HEK293 (cell line): ENCODE data around the gene ARSB.

ENCODE experiments used
- CTCF ChIA-PET: fragments of 350-600 bp; formaldehyde crosslinking; extraction: SDS; loops from one replicate; lab custom pipeline; 2021; ENCODE audit warnings: antibody characterized with exemption; lab: Yijun Ruan, JAX
- POLR2A ChIA-PET: fragments of 300-600 bp; formaldehyde crosslinking; extraction: SDS; loops from one replicate; lab custom pipeline; 2020; ENCODE audit warnings: antibody characterized with exemption, inconsistent platforms; lab: Yijun Ruan, JAX
- H3K27ac ChIP-seq: fragments of 200-500 bp; sonication (Bioruptor generic); 2 replicates; pipeline ENCODE4 v1.5.1; 2014; ENCODE audit warnings: low read depth, low read length, control low read depth, inconsistent platforms; ENCODE audit errors: extremely low read depth
- H3K36me3 ChIP-seq, 2 experiments: fragments of 200-500 bp in 1 of 2; sonication (Bioruptor generic) in 1 of 2; 1 replicate in 1 of 2; 2 replicates in 1 of 2; pipeline ENCODE4 v1.5.1; 2014 to 2017; ENCODE audit warnings: inconsistent platforms in 2 of 2, low read length in 2 of 2; ENCODE audit not compliant: control insufficient read depth in 2 of 2, insufficient read depth in 1 of 2
- H3K4me1 ChIP-seq: fragments of 200-500 bp; sonication (Bioruptor generic); 2 replicates; pipeline ENCODE4 v1.5.1; 2014; ENCODE audit warnings: mild to moderate bottlenecking, low read length, inconsistent platforms; ENCODE audit not compliant: control insufficient read depth, insufficient read depth
- H3K4me3 ChIP-seq: 2 replicates; pipeline ENCODE4 v1.5.1; 2011; ENCODE audit warnings: low read depth, mild to moderate bottlenecking, control low read depth, low read length, moderate library complexity
- H3K9me3 ChIP-seq: fragments of 200-500 bp; sonication (Bioruptor generic); 2 replicates; pipeline ENCODE4 v1.5.1; 2014; ENCODE audit warnings: low read depth, low read length, inconsistent platforms; ENCODE audit not compliant: control insufficient read depth, insufficient read depth
- ELK4 ChIP-seq: IDR thresholded peaks from 2 replicates; pipeline ENCODE4 v1.6.1; 2011; ENCODE audit warnings: mild to moderate bottlenecking, low read depth, low read length, borderline replicate concordance
- FEZF1 ChIP-seq: fragments of 450-650 bp; formaldehyde crosslinking; IDR thresholded peaks from 2 replicates; pipeline ENCODE4 v1.5.1; 2016; ENCODE audit warnings: missing biosample characterization, missing genetic modification characterization
- MZF1 ChIP-seq: fragments of 450-650 bp; formaldehyde crosslinking; IDR thresholded peaks from 2 replicates; pipeline ENCODE4 v1.5.1; 2017; ENCODE audit warnings: missing biosample characterization, missing genetic modification characterization, borderline replicate concordance
- PRDM4 ChIP-seq: fragments of 450-650 bp; formaldehyde crosslinking; IDR thresholded peaks from 2 replicates; pipeline ENCODE4 v1.5.1; 2017; ENCODE audit warnings: missing biosample characterization, missing genetic modification characterization
- RBAK ChIP-seq: fragments of 450-650 bp; formaldehyde crosslinking; IDR thresholded peaks from 2 replicates; pipeline ENCODE4 v1.5.1; 2016; ENCODE audit warnings: missing biosample characterization, missing genetic modification characterization
- REPIN1 ChIP-seq: fragments of 450-650 bp; formaldehyde crosslinking; IDR thresholded peaks from 2 replicates; pipeline ENCODE4 v1.5.1; 2017; ENCODE audit warnings: missing biosample characterization, missing genetic modification characterization, low read depth
- SP3 ChIP-seq: fragments of 450-650 bp; formaldehyde crosslinking; IDR thresholded peaks from 2 replicates; pipeline ENCODE4 v1.5.1; 2016; ENCODE audit warnings: missing biosample characterization, missing genetic modification characterization
- SP7 ChIP-seq: fragments of 450-650 bp; formaldehyde crosslinking; IDR thresholded peaks from 2 replicates; pipeline ENCODE4 v1.5.1; 2016; ENCODE audit warnings: missing biosample characterization, missing genetic modification characterization
- ZBTB21 ChIP-seq: fragments of 450-650 bp; formaldehyde crosslinking; IDR thresholded peaks from 2 replicates; pipeline ENCODE4 v1.5.1; 2017; ENCODE audit warnings: missing biosample characterization, missing genetic modification characterization
- ZBTB44 ChIP-seq: fragments of 450-650 bp; IDR thresholded peaks from 2 replicates; pipeline ENCODE4 v1.5.1; 2018; ENCODE audit warnings: missing biosample characterization, mild to moderate bottlenecking, missing genetic modification characterization
- ZNF10 ChIP-seq: fragments of 450-650 bp; formaldehyde crosslinking; IDR thresholded peaks from 2 replicates; pipeline ENCODE4 v1.5.1; 2017; ENCODE audit warnings: missing biosample characterization, missing genetic modification characterization
- ZNF202 ChIP-seq: fragments of 450-650 bp; formaldehyde crosslinking; IDR thresholded peaks from 2 replicates; pipeline ENCODE4 v1.5.1; 2016; ENCODE audit warnings: missing biosample characterization, missing genetic modification characterization, borderline replicate concordance
- ZNF214 ChIP-seq: fragments of 450-650 bp; formaldehyde crosslinking; IDR thresholded peaks from 2 replicates; pipeline ENCODE4 v1.5.1; 2017; ENCODE audit warnings: missing biosample characterization, mild to moderate bottlenecking, missing genetic modification characterization, borderline replicate concordance
- ZNF302 ChIP-seq: fragments of 450-650 bp; formaldehyde crosslinking; IDR thresholded peaks from 2 replicates; pipeline ENCODE4 v1.5.1; 2016; ENCODE audit warnings: missing biosample characterization, missing genetic modification characterization, low read depth
- ZNF433 ChIP-seq: fragments of 450-650 bp; formaldehyde crosslinking; IDR thresholded peaks from 2 replicates; pipeline ENCODE4 v1.5.1; 2016; ENCODE audit warnings: missing biosample characterization, missing genetic modification characterization, low read depth
- ZNF449 ChIP-seq: fragments of 450-650 bp; formaldehyde crosslinking; IDR thresholded peaks from 2 replicates; pipeline ENCODE4 v1.5.1; 2017; ENCODE audit warnings: missing biosample characterization, mild to moderate bottlenecking, missing genetic modification characterization, moderate library complexity
- ZNF544 ChIP-seq: fragments of 450-650 bp; formaldehyde crosslinking; IDR thresholded peaks from 2 replicates; pipeline ENCODE4 v1.5.0; 2017; ENCODE audit warnings: missing biosample characterization, missing genetic modification characterization
- ZNF548 ChIP-seq: fragments of 450-650 bp; formaldehyde crosslinking; IDR thresholded peaks from 2 replicates; pipeline ENCODE4 v1.5.1; 2016; ENCODE audit warnings: missing biosample characterization, missing genetic modification characterization
- ZNF549 ChIP-seq: fragments of 450-650 bp; IDR thresholded peaks from 2 replicates; pipeline ENCODE4 v1.5.1; 2018; ENCODE audit warnings: missing biosample characterization, missing genetic modification characterization, mild to moderate bottlenecking, inconsistent platforms, moderate library complexity
- ZNF629 ChIP-seq: fragments of 450-650 bp; formaldehyde crosslinking; IDR thresholded peaks from 2 replicates; pipeline ENCODE4 v1.5.1; 2017; ENCODE audit warnings: missing biosample characterization, missing genetic modification characterization
- ZNF677 ChIP-seq: fragments of 450-650 bp; IDR thresholded peaks from 2 replicates; pipeline ENCODE4 v1.5.0; 2018; ENCODE audit warnings: missing biosample characterization, mild to moderate bottlenecking, missing genetic modification characterization, moderate library complexity
- ZNF701 ChIP-seq: fragments of 450-650 bp; formaldehyde crosslinking; IDR thresholded peaks from 2 replicates; pipeline ENCODE4 v1.5.1; 2016; ENCODE audit warnings: missing biosample characterization, missing genetic modification characterization
- ZNF707 ChIP-seq: fragments of 450-650 bp; formaldehyde crosslinking; IDR thresholded peaks from 2 replicates; pipeline ENCODE4 v1.5.1; 2016; ENCODE audit warnings: missing biosample characterization, missing genetic modification characterization
- ZNF777 ChIP-seq: fragments of 450-650 bp; formaldehyde crosslinking; IDR thresholded peaks from 2 replicates; pipeline ENCODE4 v1.5.1; 2017; ENCODE audit warnings: missing biosample characterization, missing genetic modification characterization, borderline replicate concordance
- ZNF843 ChIP-seq: fragments of 450-650 bp; formaldehyde crosslinking; IDR thresholded peaks from 2 replicates; pipeline ENCODE4 v1.5.1; 2016; ENCODE audit warnings: missing biosample characterization, missing genetic modification characterization
- ZSCAN30 ChIP-seq: fragments of 450-650 bp; IDR thresholded peaks from 2 replicates; pipeline ENCODE4 v1.5.1; 2018; ENCODE audit warnings: missing biosample characterization, mild to moderate bottlenecking, missing genetic modification characterization, moderate library complexity
- TF ChIP-seq, protein P1 (sequence below): fragments of 450-650 bp; formaldehyde crosslinking; IDR thresholded peaks from 2 replicates; pipeline ENCODE4 v1.5.1; 2017; ENCODE audit warnings: missing biosample characterization, missing genetic modification characterization

ARSB gene

GRCh38 chr5:78993165-78993564 lies 8.1 kb upstream of the ARSB start:
- H3K9me3 ChIP-seq: no peaks in the 10 kb centered on the region
- H3K27ac ChIP-seq: no peak overlapping the region
- H3K4me1 ChIP-seq: no peaks in the 10 kb centered on the region
- ChIA-PET POLR2A (no interaction called here), CTCF (interaction anchor here (1.0 kb wide), 1 partner anchor 17 kb away, joined by 3 read pairs; no protein-coding TSS in a partner anchor)
- no peak overlapping the region for H3K4me3 ChIP-seq
- TF ChIP-seq ZNF549 (tag by site-specific recombination): no peak
- no peak for TF ChIP-seq ZNF202 (tag by site-specific recombination)
- no peak for TF ChIP-seq ZNF302 (tag by site-specific recombination)
- no peak for TF ChIP-seq ZNF433 (tag by site-specific recombination)
- no peak for TF ChIP-seq ZNF677 (tag by site-specific recombination)
- no peak for TF ChIP-seq ZNF544
- TF ChIP-seq ZNF10 (tag by site-specific recombination): no peak
- no peak for TF ChIP-seq FEZF1 (tag by site-specific recombination)
- no peak for TF ChIP-seq ZSCAN30 (tag by site-specific recombination)
- TF ChIP-seq REPIN1 (tag by site-specific recombination): no peak
- H3K36me3 ChIP-seq: no peaks in the 10 kb centered on the region

DNA sequence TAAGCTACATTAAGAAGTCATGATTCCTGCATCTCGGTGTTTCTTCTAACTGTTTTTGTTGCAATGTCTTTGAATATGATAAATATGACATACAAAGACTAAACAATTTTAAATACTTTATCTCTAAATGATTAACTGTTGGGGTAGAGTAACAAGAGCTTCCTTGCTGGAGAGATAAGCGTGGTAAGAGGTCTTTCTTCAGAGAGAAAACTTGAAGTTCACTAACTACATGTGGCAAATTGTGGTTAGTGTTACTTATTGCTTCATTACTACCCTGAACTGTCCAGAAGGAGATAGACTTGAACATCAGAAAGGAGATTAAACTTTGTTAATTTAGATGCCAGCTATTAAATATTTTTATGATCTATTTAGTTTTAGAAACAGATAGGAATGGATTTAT lies 7.0 kb upstream of the ARSB start:
- Histone ChIP-seq H3K4me3 (no peak overlapping the region), H3K27ac (no peak overlapping the region), H3K4me1 (no peaks in the 10 kb centered on the region), H3K9me3 (no peaks in the 10 kb centered on the region), H3K36me3 (no peaks in the 10 kb centered on the region)
- POLR2A ChIA-PET: no interaction called here
- CTCF ChIA-PET: interaction anchor here (0.6 kb wide), 1 partner anchor 28 kb away, joined by 3 read pairs; no protein-coding TSS in a partner anchor
- TF ChIP-seq ZBTB44 (tag by site-specific recombination) (no peak), ZNF548 (tag by site-specific recombination) (no peak), SP3 (tag by site-specific recombination) (no peak), ZBTB21 (tag by site-specific recombination) (no peak), ZNF214 (tag by site-specific recombination) (no peak), ZNF449 (tag by site-specific recombination) (no peak), ZNF777 (no peak), MZF1 (tag by site-specific recombination) (no peak), RBAK (tag by site-specific recombination) (no peak), ZNF707 (no peak), ZNF701 (tag by site-specific recombination) (no peak), PRDM4 (tag by site-specific recombination) (no peak), ELK4 (no peak), SP7 (tag by site-specific recombination) (no peak), ZNF843 (tag by site-specific recombination) (no peak), ZNF629 (tag by site-specific recombination) (no peak)
- TF ChIP-seq, protein P1, sequence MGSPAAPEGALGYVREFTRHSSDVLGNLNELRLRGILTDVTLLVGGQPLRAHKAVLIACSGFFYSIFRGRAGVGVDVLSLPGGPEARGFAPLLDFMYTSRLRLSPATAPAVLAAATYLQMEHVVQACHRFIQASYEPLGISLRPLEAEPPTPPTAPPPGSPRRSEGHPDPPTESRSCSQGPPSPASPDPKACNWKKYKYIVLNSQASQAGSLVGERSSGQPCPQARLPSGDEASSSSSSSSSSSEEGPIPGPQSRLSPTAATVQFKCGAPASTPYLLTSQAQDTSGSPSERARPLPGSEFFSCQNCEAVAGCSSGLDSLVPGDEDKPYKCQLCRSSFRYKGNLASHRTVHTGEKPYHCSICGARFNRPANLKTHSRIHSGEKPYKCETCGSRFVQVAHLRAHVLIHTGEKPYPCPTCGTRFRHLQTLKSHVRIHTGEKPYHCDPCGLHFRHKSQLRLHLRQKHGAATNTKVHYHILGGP (tag by site-specific recombination): no peak
